ENCODE results near the gene SH3BGRL3.
"Not testable (repeated sequence)": the region's sequence is repeated elsewhere in the genome, so short reads cannot be mapped to it uniquely, and the experiment has no call there.

The SH3BGRL3 gene

GRCh38 chr1:26318338-26319064 is 38.6 kb downstream of the SH3BGRL3 start:
- DNase-seq = peak; percentile 29

- no peak for DNase-seq
These were observed 41.0 kb downstream of the SH3BGRL3 start for GRCh38 chr1:26320896-26321295.

- peak; percentile 89 for DNase-seq
These were observed 41.6 kb downstream of the SH3BGRL3 start for GRCh38 chr1:26321315-26322041.

GRCh38 chr1:26322042-26322331 is 42.1 kb downstream of the SH3BGRL3 start:
- no peak for DNase-seq

- DNase-seq = no peak
These were observed 43.5 kb downstream of the SH3BGRL3 start for GRCh38 chr1:26323382-26323781.

GRCh38 chr1:26324550-26324949 is 44.7 kb downstream of the SH3BGRL3 start:
- no peak for DNase-seq

- DNase-seq = no peak
These were observed 48.1 kb downstream of the SH3BGRL3 start for GRCh38 chr1:26327956-26328362.

GRCh38 chr1:26328597-26328996 is 48.7 kb downstream of the SH3BGRL3 start:
- no peak for DNase-seq

GRCh38 chr1:26329380-26329779 is 49.5 kb downstream of the SH3BGRL3 start:
- DNase-seq = not testable (repeated sequence)

GRCh38 chr1:26330276-26330675 is 50.4 kb downstream of the SH3BGRL3 start:
- DNase-seq = no peak

Data from CD4-positive, alpha-beta T cell treated with Interleukin-15 for 1 hour (primary cell).